Middle frontal gyrus (tissue), 1 donor: ENCODE results near the gene CCDC27.

Experiments
- DNase-seq: peaks from one replicate; pipeline ENCODE4 v3.0.0-alpha.2; 2015; ENCODE audit warnings: low spot score; ENCODE audit errors: extremely low spot score

CCDC27 gene

DNA sequence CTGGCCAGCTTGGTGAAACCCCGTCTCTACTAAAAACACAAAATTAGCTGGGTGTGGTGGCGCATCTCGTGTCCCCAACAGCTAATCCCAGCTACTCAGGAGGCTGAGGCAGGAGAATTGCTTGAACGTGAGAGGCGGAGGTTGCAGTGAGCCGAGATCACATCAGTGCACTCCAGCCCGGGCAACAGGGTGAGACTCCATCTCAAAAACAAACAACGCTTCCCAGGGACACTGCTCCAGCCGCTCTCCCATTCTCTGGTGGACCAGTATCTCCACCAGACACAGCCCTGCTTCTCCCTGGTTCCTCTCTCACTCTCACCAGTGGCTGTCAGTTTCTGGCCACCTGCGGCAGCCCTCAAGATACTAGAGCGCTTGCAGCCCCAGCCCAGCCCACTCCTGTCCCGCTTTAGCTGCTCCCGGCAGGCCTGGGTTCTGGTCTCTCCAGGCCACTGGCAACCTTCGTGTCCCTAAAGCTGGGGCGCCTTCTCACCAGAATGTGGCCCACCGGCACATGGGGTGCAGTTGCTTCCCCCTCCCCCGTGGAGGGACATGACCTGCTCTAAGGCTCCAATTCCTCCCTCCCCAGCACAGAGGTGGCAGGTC, 65.0 kb downstream of the CCDC27 start:
- no peak for DNase-seq

DNA sequence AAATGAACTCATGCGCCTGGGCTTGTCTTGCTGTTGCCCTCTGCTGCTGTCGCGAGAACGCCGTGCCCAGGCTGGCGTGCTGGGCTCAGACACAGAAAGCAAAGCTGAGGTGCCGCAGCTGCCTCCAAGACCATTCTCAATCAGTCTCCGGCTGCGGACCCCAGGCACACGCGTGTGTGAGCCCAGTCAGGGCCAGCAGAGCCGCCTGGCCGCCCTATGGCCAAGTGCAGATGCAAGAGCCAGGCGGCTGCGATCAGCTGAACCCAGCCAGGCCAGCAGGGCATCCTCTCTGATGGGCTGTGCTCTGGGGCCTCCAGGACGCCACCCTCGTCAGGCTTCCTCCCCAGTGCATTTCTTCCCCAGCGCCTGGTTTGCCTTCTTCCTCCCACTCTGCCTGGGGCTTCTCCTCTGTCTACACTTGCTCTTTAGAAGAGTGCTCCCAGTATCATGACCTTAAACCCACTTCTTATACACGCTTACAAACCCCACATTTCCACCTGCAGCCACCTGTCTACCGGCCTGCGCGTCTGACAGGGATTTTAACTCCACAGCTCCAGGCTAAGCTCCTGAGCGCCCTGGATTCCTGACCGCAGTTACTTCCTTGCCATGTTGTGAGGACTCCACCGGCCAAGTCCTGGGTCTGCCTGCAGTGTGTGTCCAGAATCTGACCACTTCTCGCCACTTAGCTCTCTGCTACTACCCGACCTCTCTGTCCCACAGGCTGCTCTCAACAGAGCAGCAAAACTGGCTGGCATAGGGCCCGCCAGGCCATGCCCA, 65.8 kb downstream of the CCDC27 start:
- DNase-seq: no peak

DNA sequence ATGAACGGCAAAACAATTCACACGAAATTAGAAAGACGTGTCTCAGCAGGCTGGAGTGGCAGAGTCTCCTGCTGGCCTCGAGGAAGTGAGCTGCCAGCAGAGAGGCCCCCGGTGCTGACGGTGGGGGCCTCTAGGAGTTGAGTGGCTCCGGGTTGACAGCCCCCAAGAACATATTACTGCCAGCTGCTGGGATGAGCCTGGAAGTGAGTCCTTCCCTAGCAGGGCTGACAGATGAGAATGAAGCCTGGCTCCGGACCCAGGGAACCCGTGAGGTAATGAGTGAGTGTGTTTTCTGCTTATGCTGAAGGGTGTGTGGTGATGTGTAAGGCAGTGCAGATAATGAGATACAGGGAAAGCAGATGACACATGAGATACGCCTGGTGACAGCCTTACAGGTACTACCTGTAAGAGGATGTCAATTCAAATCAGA, 67.5 kb downstream of the CCDC27 start:
- no peak for DNase-seq

DNA sequence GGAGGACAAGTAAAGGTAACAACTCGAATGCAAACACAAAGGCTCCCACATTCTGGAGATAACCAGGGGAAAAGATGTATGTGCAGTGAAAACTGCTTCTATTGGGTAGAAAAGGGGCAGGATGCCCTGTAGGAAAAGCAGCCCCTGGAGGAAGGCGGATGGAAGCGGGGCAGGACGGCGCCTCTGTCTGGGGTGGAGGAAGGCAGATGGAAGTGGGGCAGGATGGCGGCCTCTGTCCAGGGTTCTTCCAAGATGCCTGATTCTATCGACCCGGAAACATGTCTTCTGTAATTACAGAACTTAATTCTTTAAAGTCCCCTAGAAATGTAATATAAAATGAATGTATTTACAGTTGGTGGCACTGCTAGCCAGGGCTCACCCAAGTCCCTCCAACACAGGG, 68.1 kb downstream of the CCDC27 start:
- no peak for DNase-seq

DNA sequence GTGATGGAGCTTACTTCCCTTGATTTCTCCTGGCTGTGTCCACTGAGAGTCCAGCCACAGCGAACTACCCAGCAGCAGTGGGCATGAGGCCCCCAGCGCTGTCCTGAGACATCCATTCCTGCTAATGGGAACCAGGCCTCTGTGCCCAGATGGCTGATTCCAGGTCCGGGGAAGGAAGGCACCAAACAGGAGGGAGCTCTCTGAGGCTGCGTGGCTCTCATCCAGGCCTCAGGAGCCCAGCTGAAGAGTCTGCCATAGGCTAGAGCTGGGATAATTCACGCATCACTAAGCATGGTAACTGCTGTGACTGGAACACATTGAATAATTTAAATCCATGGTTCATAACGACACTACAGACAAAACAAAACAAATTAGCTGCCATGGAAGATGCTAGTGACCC, 68.8 kb downstream of the CCDC27 start:
- no peak for DNase-seq
